Kidney glomerular epithelial cell (primary cell): Measurements from ENCODE around the gene PRKAA2.

ENCODE experiments used
- DNase-seq: peaks from one replicate; lab custom pipeline; 2025; lab: John Stamatoyannopoulos, UW

The PRKAA2 gene

GRCh38 chr1:56654126-56654923 lies 9.2 kb downstream of the PRKAA2 start:
- no peak for DNase-seq

GRCh38 chr1:56655991-56656613 lies 11.0 kb downstream of the PRKAA2 start:
- no peak for DNase-seq

- no peak for DNase-seq
Observed at GRCh38 chr1:56658254-56658653, 13.1 kb downstream of the PRKAA2 start.

GRCh38 chr1:56660293-56660692 lies 15.2 kb downstream of the PRKAA2 start:
- DNase-seq = no peak

GRCh38 chr1:56663846-56664245 lies 18.7 kb downstream of the PRKAA2 start:
- no peak for DNase-seq

GRCh38 chr1:56665384-56665783 lies 20.3 kb downstream of the PRKAA2 start:
- no peak for DNase-seq

- no peak for DNase-seq
Observed at GRCh38 chr1:56666112-56666608, 21.0 kb downstream of the PRKAA2 start.

- no peak for DNase-seq
Observed at GRCh38 chr1:56670350-56670749, 25.2 kb downstream of the PRKAA2 start.

GRCh38 chr1:56671085-56671484 lies 26.0 kb downstream of the PRKAA2 start:
- no peak for DNase-seq

GRCh38 chr1:56671542-56671941 lies 26.4 kb downstream of the PRKAA2 start:
- DNase-seq = no peak

GRCh38 chr1:56672579-56672978 lies 27.5 kb downstream of the PRKAA2 start:
- DNase-seq = no peak

GRCh38 chr1:56675763-56676162 lies 30.6 kb downstream of the PRKAA2 start:
- no peak for DNase-seq

GRCh38 chr1:56676571-56677035 lies 31.5 kb downstream of the PRKAA2 start:
- peak; percentile 73 for DNase-seq

- no peak for DNase-seq
Observed at GRCh38 chr1:56683569-56683968, 38.5 kb downstream of the PRKAA2 start.

- no peak for DNase-seq
Observed at GRCh38 chr1:56686169-56686568, 41.1 kb downstream of the PRKAA2 start.

GRCh38 chr1:56688522-56689026 lies 43.5 kb downstream of the PRKAA2 start:
- peak; percentile 87 for DNase-seq

- no peak for DNase-seq
Observed at GRCh38 chr1:56696663-56697062, 51.5 kb downstream of the PRKAA2 start.

GRCh38 chr1:56703747-56704146 lies 58.6 kb downstream of the PRKAA2 start:
- no peak for DNase-seq

GRCh38 chr1:56707379-56707778 lies 62.3 kb downstream of the PRKAA2 start:
- no peak for DNase-seq

GRCh38 chr1:56709269-56709880 lies 64.3 kb downstream of the PRKAA2 start:
- DNase-seq = peak; percentile 45

- DNase-seq = no peak
Observed at GRCh38 chr1:56709995-56710394, 64.9 kb downstream of the PRKAA2 start.

- peak; percentile 93 for DNase-seq
Observed at GRCh38 chr1:56710646-56711045, 65.5 kb downstream of the PRKAA2 start.

GRCh38 chr1:56712150-56712549 lies 67.0 kb downstream of the PRKAA2 start:
- no peak for DNase-seq
